IPS-15b (cell line): ENCODE results near the gene G3BP2.
"Not testable (repeated sequence)": the region's sequence is repeated elsewhere in the genome, so short reads cannot be mapped to it uniquely, and the experiment has no call there.

Experiments used
- H3K27me3 ChIP-seq: one replicate; pipeline ENCODE4 v1.6.1; 2013; ENCODE audit warnings: low read length; ENCODE audit not compliant: control insufficient read depth, insufficient read depth
- H3K36me3 ChIP-seq: one replicate; pipeline ENCODE4 v1.6.1; 2013; ENCODE audit warnings: low read length; ENCODE audit not compliant: control insufficient read depth, insufficient read depth
- H3K4me1 ChIP-seq: one replicate; pipeline ENCODE4 v1.6.1; 2013; ENCODE audit warnings: mild to moderate bottlenecking, low read length; ENCODE audit not compliant: control insufficient read depth, insufficient read depth
- H3K4me3 ChIP-seq: one replicate; pipeline ENCODE4 v1.5.1; 2013; ENCODE audit warnings: low read depth, low read length
- H3K9ac ChIP-seq: one replicate; pipeline ENCODE4 v1.6.1; 2013; ENCODE audit warnings: low read depth, mild to moderate bottlenecking, low read length
- H3K9me3 ChIP-seq: one replicate; pipeline ENCODE4 v1.6.1; 2013; ENCODE audit warnings: mild to moderate bottlenecking, low read length; ENCODE audit not compliant: control insufficient read depth, insufficient read depth

The G3BP2 gene

DNA sequence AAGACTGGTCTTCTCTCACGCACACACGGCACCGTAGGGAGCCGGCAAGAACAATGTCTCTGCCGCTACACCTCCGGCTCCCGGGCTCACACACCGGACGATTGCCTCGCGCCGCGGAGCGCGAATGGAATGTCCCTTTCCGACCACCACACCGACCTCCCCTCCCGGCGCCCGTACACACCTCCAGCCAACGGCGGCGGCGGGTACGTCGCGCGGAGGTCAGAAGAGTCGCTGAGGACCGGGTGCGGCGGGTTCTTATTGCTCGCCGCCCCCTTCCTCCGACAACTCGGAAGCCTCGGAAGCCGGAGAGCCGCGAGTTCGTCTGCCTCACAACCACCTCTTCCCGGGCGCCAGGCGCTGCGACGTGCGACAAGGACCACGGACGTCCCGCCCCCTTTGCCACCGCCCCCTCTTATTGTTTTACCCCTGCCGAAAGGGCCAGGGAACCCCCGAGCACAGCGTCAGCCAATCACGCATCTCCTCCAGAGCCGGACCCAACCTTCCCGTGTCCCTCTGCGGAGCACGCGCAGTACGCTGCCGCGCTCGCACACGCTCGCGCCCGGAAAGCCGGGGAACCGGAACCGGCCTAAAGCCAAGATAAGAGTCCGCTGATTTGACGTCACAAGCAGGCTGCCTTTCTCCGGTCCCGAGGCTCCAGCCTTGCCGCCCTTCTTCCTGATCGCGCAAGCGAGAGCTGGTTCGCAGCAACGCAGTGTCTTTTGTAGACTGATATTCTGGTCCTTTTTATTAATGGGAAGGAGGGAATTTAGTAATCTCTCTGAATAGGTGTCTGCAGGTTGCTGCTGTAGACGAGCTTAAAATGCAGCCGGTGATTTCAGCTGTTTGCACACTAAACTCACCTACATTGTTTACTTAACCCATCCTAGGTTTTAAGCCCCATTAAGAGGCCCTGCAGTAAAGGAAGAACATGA is at the start of gene G3BP2:
TSS of gene G3BP2 (minus strand) at position 385 of the 932 bp plus-strand sequence. CDS start 11,386 bp downstream, outside the sequence.
- H3K9ac ChIP-seq = peak within 1 kb of the TSS; percentile 88
- peak within 1 kb of the TSS; percentile 97 for H3K4me3 ChIP-seq
- H3K27me3 ChIP-seq = no peaks in the 10 kb centered on the region
- no peaks in the 10 kb centered on the region for H3K9me3 ChIP-seq
- no peaks in the 10 kb centered on the region for H3K36me3 ChIP-seq
- H3K4me1 ChIP-seq = peaks cover 12% of the 10 kb centered on the region

DNA sequence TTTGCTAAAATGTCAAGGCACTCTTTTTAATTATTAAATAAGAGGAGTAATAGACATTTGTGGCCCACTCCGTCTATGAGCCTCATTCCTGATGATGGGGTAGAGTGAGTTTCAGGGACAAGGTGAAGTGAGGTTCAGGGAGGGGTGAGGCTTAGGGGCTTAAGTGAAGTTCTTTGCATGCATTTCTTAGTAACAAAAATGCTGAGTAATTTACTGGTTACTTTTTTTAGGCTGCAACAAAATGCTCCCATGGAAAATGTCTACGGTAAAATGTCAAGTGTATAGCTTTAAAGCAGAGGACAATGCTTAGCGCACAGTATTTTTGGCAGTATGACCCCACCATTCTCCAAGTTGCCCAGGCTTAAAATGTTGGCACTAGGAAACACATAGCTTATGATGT is 49.2 kb upstream of the G3BP2 start:
- H3K4me1 ChIP-seq = peaks cover 11% of the 10 kb centered on the region
- H3K9ac ChIP-seq = no peak overlapping the region
- H3K9me3 ChIP-seq = no peaks in the 10 kb centered on the region
- no peaks in the 10 kb centered on the region for H3K27me3 ChIP-seq
- H3K4me3 ChIP-seq = peak overlapping the region; percentile 97
- no peaks in the 10 kb centered on the region for H3K36me3 ChIP-seq

DNA sequence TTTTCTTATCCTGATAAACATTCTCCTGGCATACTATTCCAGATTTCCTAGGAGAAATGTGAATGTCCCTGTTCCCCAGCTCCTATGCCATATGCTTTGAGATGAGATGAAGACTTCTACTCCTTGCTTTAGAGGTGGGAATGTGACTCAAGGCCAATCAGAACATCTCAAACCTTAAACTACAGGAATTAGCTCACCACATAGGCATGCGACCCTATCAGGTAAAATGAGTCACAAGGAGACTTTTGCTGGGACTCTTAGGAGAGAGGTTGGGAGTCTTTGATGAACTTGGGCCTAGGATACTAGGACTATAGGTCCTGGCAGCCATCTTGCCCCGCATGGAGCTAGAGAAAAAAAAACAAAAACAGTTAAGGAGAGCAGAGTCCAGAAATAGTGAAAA is 45.3 kb upstream of the G3BP2 start:
- Histone ChIP-seq H3K4me3 (no peak overlapping the region), H3K9ac (no peak overlapping the region), H3K36me3 (no peaks in the 10 kb centered on the region), H3K27me3 (no peaks in the 10 kb centered on the region), H3K4me1 (peaks cover 5% of the 10 kb centered on the region), H3K9me3 (no peaks in the 10 kb centered on the region)

DNA sequence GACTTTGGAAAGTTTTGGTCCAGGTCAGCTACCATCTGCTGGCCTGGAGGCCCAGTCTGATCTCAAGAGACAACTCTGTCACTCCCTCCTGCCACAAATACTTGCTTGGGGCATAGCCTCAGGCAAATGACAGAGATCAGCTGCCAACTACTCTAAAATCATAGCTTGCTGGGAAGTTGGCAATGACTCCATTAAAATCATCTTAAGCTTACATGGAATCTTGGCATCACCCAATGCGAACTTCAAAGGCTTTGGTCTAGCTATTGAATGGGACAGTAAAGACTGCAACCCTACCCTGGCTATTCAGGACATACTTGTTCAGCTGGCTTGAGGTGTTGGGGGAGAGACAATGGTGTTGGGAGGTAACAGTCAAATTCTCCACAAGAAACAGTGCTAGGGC is 44.2 kb upstream of the G3BP2 start:
- Histone ChIP-seq H3K27me3 (no peaks in the 10 kb centered on the region), H3K4me3 (no peak overlapping the region), H3K36me3 (no peaks in the 10 kb centered on the region), H3K4me1 (peaks cover 5% of the 10 kb centered on the region), H3K9ac (no peak overlapping the region), H3K9me3 (no peaks in the 10 kb centered on the region)

DNA sequence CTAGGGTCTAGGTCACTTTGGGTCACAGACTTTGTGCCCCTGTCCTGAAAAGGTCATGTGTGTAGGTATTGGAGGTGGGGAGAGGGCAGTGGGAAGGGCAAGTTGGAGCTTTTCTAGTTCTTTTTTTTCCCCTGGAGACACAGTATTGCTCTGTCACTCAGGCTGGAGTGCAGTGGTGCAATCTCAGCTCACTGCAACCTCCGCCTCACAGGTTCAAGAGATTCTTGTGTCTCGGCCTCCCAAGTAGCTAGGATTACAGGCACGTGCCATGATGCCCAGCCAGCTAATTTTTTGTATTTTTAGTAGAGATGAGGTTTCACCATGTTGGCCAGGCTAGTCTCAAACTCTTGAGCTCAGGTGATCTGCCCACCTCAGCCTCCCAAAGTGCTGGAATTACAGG is 42.8 kb upstream of the G3BP2 start:
- not testable (repeated sequence) for H3K9me3 ChIP-seq, H3K4me1 ChIP-seq, H3K27me3 ChIP-seq, H3K36me3 ChIP-seq, H3K9ac ChIP-seq, H3K4me3 ChIP-seq

DNA sequence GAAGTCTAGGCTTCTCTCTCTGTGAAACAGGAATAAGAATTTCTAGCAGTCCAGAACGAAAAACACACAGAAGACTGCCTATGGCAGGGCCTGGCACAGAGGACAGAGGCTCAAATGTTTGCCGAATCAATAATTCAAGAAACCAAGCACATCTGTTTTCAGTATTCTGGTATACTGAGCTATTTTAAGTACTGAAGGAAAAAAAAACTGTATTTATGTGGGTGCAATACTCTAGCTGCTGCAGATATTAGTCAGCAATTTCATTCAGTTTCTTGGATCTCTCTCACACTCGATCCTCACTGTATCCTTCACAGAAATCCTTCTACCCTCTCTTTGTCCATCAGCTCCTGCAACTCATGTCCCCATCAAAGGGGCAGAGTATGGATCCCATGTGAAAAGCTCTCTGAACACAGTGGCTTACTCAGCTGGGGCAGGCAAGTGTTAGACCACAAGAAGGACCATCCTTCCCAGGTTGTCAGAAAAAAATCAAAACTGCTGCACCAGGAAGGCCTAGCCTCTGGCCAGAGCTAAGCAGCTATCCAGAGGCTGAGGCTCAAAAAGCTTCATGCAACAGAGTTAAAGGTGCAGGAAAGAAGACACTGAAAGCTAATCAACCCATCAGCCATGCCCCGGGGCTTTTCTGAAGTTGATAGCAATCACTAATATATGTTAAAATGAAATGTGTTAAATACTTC is 42.0 kb upstream of the G3BP2 start:
- Histone ChIP-seq H3K36me3 (no peaks in the 10 kb centered on the region), H3K27me3 (no peaks in the 10 kb centered on the region), H3K4me3 (no peak overlapping the region), H3K9me3 (no peaks in the 10 kb centered on the region), H3K4me1 (peaks cover 2% of the 10 kb centered on the region), H3K9ac (no peak overlapping the region)

DNA sequence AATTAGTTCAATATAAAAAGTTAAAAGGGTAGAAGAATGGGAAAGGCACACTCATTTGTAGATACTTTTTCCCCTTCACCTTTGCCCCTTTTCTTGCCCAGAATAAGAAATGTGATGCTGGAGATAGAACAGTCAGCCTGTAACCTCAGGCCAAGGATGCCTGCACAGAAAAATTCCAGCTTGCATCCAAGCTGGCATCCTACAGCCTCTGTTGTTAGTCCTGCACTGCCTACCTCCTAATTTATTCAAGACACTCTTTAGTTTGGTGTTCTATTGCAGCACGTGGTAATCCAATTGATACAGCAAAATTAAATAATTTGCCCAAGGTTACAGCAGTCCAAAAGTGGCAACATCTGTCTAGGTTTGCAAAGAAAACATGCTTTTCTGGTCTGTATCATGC is 41.5 kb upstream of the G3BP2 start:
- no peak overlapping the region for H3K4me3 ChIP-seq
- peaks cover 2% of the 10 kb centered on the region for H3K4me1 ChIP-seq
- H3K36me3 ChIP-seq = no peaks in the 10 kb centered on the region
- H3K9ac ChIP-seq = no peak overlapping the region
- H3K9me3 ChIP-seq = no peaks in the 10 kb centered on the region
- H3K27me3 ChIP-seq = no peaks in the 10 kb centered on the region

DNA sequence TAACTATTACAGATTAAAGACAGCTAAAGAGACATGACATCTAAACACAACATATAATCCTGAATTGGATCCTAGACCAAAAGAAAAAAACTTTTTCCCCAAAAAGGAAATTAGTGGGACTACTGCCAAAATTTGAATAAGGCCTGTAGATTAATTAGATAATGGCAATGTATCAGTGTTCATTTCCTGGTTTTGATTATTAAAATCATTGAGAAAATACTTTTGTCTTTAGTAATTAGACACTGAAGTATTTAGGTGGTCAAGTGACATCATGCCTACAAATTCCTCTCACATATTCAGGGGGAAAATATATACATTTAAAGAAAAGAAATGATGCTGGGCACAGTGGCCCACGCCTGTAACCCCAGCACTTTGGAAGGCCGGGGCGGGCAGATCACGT is 40.8 kb upstream of the G3BP2 start:
- Histone ChIP-seq H3K4me1 (peaks cover 2% of the 10 kb centered on the region), H3K36me3 (no peaks in the 10 kb centered on the region), H3K27me3 (no peaks in the 10 kb centered on the region), H3K4me3 (no peak overlapping the region), H3K9me3 (no peaks in the 10 kb centered on the region), H3K9ac (no peak overlapping the region)

DNA sequence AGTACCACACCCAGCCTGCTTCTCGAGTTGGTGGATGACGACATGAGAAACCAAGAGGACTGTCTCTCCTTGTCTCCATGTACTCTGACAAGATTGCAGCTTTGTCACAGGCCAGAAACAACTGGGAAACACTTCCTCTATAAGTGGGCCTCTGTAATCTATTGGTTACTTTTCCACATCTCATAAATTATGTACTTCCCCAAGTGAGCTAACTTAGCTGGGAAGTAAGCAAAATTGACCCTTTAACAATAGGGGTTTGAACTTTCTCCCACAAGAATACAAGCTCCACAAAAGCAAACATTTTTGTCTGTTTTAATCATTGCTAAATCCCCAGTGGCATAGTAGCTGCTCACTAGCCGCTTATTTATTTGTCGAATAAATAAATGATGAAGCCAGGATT is 37.0 kb upstream of the G3BP2 start:
- H3K9me3 ChIP-seq = no peaks in the 10 kb centered on the region
- H3K27me3 ChIP-seq = no peaks in the 10 kb centered on the region
- peaks cover 11% of the 10 kb centered on the region for H3K4me1 ChIP-seq
- no peak overlapping the region for H3K4me3 ChIP-seq
- no peak overlapping the region for H3K9ac ChIP-seq
- no peaks in the 10 kb centered on the region for H3K36me3 ChIP-seq

DNA sequence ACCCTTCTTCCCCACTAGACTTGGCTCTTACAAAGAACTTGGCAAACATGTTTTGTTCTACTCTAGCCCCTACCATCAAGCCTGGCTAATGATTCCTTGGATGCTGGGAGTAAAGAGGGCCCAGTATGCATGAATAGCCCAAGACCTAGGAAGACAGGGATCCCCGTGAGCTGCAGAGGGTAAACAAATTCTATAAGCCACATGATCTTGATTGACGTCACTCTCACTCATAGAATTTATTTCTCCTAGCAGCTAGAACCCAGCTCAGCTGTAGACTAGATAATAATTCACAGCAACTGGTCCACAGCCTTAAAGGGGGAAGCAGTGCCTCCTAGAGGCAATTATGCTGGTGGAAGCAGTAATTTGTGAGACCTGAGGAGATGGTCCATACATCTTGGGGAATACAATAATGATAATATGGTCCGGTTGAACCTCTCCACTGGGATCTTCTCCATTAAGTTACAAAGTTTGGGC is 35.0 kb upstream of the G3BP2 start:
- Histone ChIP-seq H3K9ac (no peak overlapping the region), H3K4me1 (peaks cover 19% of the 10 kb centered on the region), H3K4me3 (no peak overlapping the region), H3K36me3 (no peaks in the 10 kb centered on the region), H3K27me3 (no peaks in the 10 kb centered on the region), H3K9me3 (no peaks in the 10 kb centered on the region)

DNA sequence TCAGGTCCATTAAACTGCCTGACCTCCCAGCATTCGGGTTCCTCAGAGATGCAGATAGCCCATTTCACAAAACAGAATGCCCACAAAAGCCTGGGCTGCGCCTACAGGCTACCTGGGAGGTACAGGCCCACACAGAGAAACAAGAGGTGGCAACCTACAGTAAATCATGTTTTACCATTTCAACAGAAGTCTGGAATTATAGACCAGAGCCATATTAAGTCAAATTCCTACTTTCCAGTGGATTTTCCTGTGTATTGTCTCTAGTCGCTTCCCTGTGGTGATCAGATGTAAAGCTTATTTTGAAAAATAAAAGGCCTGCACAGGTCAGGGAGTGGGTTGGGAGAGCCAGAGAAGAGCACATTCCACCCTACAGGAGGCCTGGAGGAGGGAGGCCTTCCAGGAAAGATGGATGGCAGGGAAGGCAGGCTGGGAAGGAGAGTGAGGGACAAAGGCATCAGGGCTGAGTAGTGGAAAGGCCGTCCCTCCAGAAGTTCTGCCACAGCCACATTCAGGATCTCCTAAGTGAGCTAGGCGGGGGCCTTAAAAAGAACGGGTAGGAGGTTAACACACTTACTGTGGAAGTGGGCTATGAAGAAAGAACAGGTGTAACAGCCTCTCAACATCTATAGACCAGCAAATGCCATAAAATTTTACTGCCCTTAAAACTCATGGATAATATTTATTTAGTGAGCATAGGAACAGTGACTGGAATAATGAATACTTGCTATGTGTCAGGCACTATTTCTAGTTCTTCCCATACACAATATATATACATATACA is 32.2 kb upstream of the G3BP2 start:
- H3K27me3 ChIP-seq = no peaks in the 10 kb centered on the region
- peak overlapping the region; percentile 1 for H3K4me3 ChIP-seq
- H3K36me3 ChIP-seq = no peaks in the 10 kb centered on the region
- no peak overlapping the region for H3K9ac ChIP-seq
- H3K9me3 ChIP-seq = no peaks in the 10 kb centered on the region
- peaks cover 32% of the 10 kb centered on the region for H3K4me1 ChIP-seq
